ENCODE data around the gene C6orf89. TPM values are rescaled to one million over a fixed set of nuclear protein-coding genes. Genes with fewer than 3 reads are reported as not detected.

The C6orf89 gene
- total RNA-seq, 1 experiment from 2014 or later: 13.2 TPM

- TF ChIP-seq USF1 (CRISPR knock-in tag; IDR thresholded peaks at IDR 0.05) (no peak), GTF2I (CRISPR knock-in tag; conservative IDR thresholded peaks at IDR 0.05) (no peak), PRDM15 (CRISPR knock-in tag; IDR thresholded peaks at IDR 0.05) (no peak), ETV6 (CRISPR knock-in tag; IDR thresholded peaks at IDR 0.05) (no peak), HMGA2 (CRISPR knock-in tag; IDR thresholded peaks at IDR 0.05) (no peak), RELA (CRISPR knock-in tag; IDR thresholded peaks at IDR 0.05; ENCODE audit: borderline replicate concordance) (no peak), ZBTB43 (CRISPR knock-in tag; IDR thresholded peaks at IDR 0.05) (no peak), AR (CRISPR knock-in tag; IDR thresholded peaks at IDR 0.05) (no peak), ZNF532 (CRISPR knock-in tag; IDR thresholded peaks at IDR 0.05; ENCODE audit: borderline replicate concordance) (no peak), SMAD4 (CRISPR knock-in tag; IDR thresholded peaks at IDR 0.05) (no peak), ZNF263 (CRISPR knock-in tag; IDR thresholded peaks at IDR 0.05; ENCODE audit: low read depth) (no peak), ZSCAN18 (CRISPR knock-in tag; IDR thresholded peaks at IDR 0.05) (no peak), CDX4 (CRISPR knock-in tag; IDR thresholded peaks at IDR 0.05; ENCODE audit: borderline replicate concordance) (no peak), MAX (CRISPR knock-in tag; IDR thresholded peaks at IDR 0.05) (no peak), ATF3 (CRISPR knock-in tag; conservative IDR thresholded peaks at IDR 0.05) (no peak), E2F4 (CRISPR knock-in tag; IDR thresholded peaks at IDR 0.05; ENCODE audit: borderline replicate concordance, low read depth) (no peak), ZNF232 (CRISPR knock-in tag; IDR thresholded peaks at IDR 0.05) (no peak)
- no peak overlapping the region for H3K4me3 Mint-ChIP-seq
- ATAC-seq: peak; percentile 46; the same call in 1 of the 2 replicates
- DNase-seq (ENCODE audit: low spot score): no peak
- ChIA-PET POLR2A (no interaction called here), CTCF (interaction anchor here (0.6 to 1.5 kb wide), 2 partner anchors 18 to 23 kb away, joined by 3 to 4 read pairs; no protein-coding TSS in a partner anchor)
- no peaks in the 10 kb centered on the region for H3K4me1 Mint-ChIP-seq
- H3K27me3 Mint-ChIP-seq (ENCODE audit: low read depth): no peaks in the 10 kb centered on the region
- no peak overlapping the region for H3K27ac Mint-ChIP-seq
- no peaks in the 10 kb centered on the region for H3K9me3 Mint-ChIP-seq
- peaks cover 2% of the 10 kb centered on the region; the same call in 1 of the 2 replicates for H3K36me3 Mint-ChIP-seq
Observed at GRCh38 chr6:36907781-36908180, 22.0 kb downstream of the C6orf89 start.

Data from WTC11 (cell line).